AG04450 (cell line): Measurements from ENCODE around the gene CDC27. TPM values are rescaled to one million over a fixed set of nuclear protein-coding genes. Genes with fewer than 3 reads are reported as not detected.
"Not testable (repeated sequence)": the region's sequence is repeated elsewhere in the genome, so short reads cannot be mapped to it uniquely, and the experiment has no call there.

Source experiments
- CTCF ChIA-PET: fragments of 300-600, 350-600 bp; formaldehyde crosslinking; extraction: SDS; loops from one replicate; lab custom pipeline; 2022; ENCODE audit warnings: antibody characterized with exemption, inconsistent platforms; lab: Charles Lee
- POLR2A ChIA-PET: fragments of 350-600 bp; formaldehyde crosslinking; extraction: SDS; loops from one replicate; lab custom pipeline; 2021; ENCODE audit warnings: antibody characterized with exemption, inconsistent platforms; lab: Yijun Ruan, JAX
- DNase-seq: peaks from one replicate; pipeline ENCODE4 v3.0.0-alpha.2; 2011; ENCODE audit warnings: low read depth, low spot score
- H3K27ac ChIP-seq: one replicate; pipeline ENCODE4 v1.5.1; 2012; ENCODE audit warnings: low read depth, low read length, control low read depth
- H3K27me3 ChIP-seq: one replicate; pipeline ENCODE4 v1.6.0; 2012; ENCODE audit warnings: low read length; ENCODE audit not compliant: control insufficient read depth, insufficient read depth
- H3K4me3 ChIP-seq: 2 replicates; pipeline ENCODE4 v1.5.1; 2011; ENCODE audit warnings: mild to moderate bottlenecking, low read depth, low read length, control low read depth
- H3K9me3 ChIP-seq: 2 replicates; pipeline ENCODE4 v1.5.1; 2012; ENCODE audit warnings: low read length; ENCODE audit not compliant: control insufficient read depth, insufficient read depth
- polyA plus RNA-seq: library from polyadenylated mRNA; depleted of rRNA; stranded (reverse); fragments of >200 nt; gene quantifications from 2 replicates; pipeline ENCODE4 v1.2.3, GENCODE V29; 2011
- TF ChIP-seq, protein P1 (sequence below): IDR thresholded peaks from 2 replicates; pipeline ENCODE4 v1.5.1; 2011; ENCODE audit warnings: low read depth, low read length, control low read depth, inconsistent platforms

CDC27 gene
- polyA plus RNA-seq, 1 experiment: 120 TPM

DNA sequence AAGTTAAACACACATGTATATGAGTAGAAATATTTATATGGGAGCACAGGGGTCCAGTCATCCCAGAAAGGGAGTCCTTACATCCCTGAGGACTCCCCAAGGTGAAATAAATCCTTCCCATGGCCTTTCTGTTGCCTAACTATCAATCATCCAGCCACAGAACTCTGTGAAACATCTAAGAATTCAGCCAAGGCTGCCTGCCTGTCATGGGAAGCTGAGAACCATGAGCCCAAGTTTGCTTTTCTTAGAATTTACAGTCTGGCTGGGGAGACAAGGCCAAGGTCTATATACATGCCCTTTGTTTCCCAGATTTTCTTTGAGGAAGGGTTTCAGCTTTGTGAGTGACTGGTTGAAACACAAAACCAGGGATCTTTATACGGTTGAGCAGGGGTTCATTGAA is 35.9 kb upstream of the CDC27 start:
- ChIA-PET CTCF (interaction anchor here (0.7 to 1.1 kb wide), 3 partner anchors 63 to 391 kb away, joined by 4 to 6 read pairs (median 6); no protein-coding TSS in a partner anchor), POLR2A (no interaction called here)
- no peaks in the 10 kb centered on the region for H3K9me3 ChIP-seq
- no peak overlapping the region for H3K4me3 ChIP-seq
- no peaks in the 10 kb centered on the region for H3K27me3 ChIP-seq
- DNase-seq: no peak
- TF ChIP-seq, protein P1, sequence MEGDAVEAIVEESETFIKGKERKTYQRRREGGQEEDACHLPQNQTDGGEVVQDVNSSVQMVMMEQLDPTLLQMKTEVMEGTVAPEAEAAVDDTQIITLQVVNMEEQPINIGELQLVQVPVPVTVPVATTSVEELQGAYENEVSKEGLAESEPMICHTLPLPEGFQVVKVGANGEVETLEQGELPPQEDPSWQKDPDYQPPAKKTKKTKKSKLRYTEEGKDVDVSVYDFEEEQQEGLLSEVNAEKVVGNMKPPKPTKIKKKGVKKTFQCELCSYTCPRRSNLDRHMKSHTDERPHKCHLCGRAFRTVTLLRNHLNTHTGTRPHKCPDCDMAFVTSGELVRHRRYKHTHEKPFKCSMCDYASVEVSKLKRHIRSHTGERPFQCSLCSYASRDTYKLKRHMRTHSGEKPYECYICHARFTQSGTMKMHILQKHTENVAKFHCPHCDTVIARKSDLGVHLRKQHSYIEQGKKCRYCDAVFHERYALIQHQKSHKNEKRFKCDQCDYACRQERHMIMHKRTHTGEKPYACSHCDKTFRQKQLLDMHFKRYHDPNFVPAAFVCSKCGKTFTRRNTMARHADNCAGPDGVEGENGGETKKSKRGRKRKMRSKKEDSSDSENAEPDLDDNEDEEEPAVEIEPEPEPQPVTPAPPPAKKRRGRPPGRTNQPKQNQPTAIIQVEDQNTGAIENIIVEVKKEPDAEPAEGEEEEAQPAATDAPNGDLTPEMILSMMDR: no peak
- peak overlapping the region; percentile 79 for H3K27ac ChIP-seq

DNA sequence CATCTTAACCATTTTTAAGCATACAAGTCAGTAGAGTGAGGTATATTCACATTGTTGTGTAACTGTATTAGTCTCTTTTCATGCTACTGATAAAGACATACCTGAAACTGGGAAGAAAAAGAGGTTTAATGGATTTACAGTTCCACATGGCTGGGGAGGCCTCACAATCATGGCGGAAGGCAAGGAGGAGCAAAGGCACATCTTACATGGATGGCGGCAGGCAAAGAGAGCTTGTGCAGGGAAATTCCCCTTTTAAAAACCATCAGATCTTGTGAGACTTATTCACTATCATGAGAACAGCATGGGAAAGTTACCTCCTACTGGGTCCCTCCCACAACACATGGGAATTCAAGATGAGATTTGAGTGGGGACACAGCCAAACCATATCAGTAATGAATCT is 35.0 kb upstream of the CDC27 start:
- H3K27me3 ChIP-seq, H3K9me3 ChIP-seq, H3K4me3 ChIP-seq, POLR2A ChIA-PET, DNase-seq, H3K27ac ChIP-seq, CTCF ChIA-PET: not testable (repeated sequence)

DNA sequence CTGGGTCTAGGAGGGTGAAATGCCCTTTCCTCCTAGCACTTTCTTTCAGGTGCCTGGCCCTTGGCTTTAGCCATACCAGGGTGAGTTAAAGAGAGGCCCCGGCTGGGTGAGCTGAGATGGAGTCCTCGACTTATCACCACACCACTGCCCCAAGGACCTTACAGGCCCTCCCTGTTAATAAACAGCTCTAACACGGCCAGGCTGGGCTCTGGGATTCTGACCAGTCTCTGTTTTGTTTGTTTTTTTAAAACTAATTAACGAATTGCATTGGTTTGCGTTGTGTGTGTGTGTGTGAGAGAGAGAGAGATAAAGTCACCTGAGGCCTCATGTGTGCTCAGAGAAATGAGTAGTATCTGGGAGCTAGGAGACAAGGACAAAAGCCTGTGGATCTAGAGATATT is 34.4 kb upstream of the CDC27 start:
- Histone ChIP-seq H3K4me3 (no peak overlapping the region), H3K9me3 (no peaks in the 10 kb centered on the region), H3K27me3 (no peaks in the 10 kb centered on the region), H3K27ac (no peak overlapping the region)
- CTCF ChIA-PET: no interaction called here
- POLR2A ChIA-PET: no interaction called here
- TF ChIP-seq, protein P1: no peak
- no peak for DNase-seq

DNA sequence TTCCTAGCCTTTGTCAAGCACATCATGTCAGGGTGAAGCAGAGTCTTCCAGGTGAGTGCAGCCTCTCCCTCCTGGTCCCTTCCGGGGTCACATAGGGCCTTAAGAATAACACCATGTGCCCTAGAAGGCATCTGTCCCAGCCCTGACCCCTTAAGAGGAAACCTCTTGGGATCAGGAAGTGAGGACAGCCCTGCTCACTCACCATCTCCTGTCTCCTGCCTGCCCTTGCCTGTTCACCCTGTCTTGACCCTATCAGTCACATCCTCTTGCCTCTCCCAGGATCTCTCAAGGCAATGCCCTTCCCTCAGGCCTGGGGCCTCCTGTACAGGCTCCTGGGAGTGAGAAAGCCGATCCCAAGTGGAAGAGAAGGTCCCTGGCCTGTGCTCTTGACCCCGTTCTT is 33.9 kb upstream of the CDC27 start:
- DNase-seq: no peak
- no peak overlapping the region for H3K27ac ChIP-seq
- CTCF ChIA-PET: no interaction called here

DNA sequence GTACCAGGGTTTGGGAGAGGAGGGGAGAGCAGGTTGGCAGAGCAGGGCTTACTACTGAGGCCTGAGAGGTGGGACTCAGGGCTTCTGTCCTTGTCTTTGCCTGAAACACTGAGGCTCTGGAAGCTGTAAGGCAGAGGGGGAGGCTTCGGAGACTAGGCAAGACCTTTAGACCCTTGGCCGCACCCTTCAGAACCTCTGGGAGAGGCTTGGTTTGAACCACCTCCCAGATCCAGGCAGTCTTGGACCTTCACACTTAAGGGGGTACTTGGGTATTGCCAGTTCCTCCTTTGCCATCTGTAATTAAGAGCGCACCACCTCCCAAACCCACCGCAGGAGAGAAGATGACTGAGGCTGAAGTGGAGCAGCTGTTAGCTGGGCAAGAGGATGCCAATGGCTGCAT is 33.0 kb upstream of the CDC27 start:
- Histone ChIP-seq H3K27ac (no peak overlapping the region), H3K9me3 (no peaks in the 10 kb centered on the region), H3K27me3 (no peaks in the 10 kb centered on the region), H3K4me3 (no peak overlapping the region)
- DNase-seq: no peak
- ChIA-PET POLR2A (no interaction called here), CTCF (no interaction called here)
- TF ChIP-seq, protein P1: no peak

More for the DNA sequence above, 33.9 kb upstream of the CDC27 start:
- TF ChIP-seq, protein P1: no peak
- POLR2A ChIA-PET: no interaction called here
- no peak overlapping the region for H3K4me3 ChIP-seq
- no peaks in the 10 kb centered on the region for H3K9me3 ChIP-seq
- no peaks in the 10 kb centered on the region for H3K27me3 ChIP-seq

- Histone ChIP-seq H3K9me3 (no peaks in the 10 kb centered on the region), H3K27me3 (no peaks in the 10 kb centered on the region), H3K4me3 (no peak overlapping the region), H3K27ac (no peak overlapping the region)
- POLR2A ChIA-PET: no interaction called here
- DNase-seq: no peak
- TF ChIP-seq, protein P1: no peak
- CTCF ChIA-PET: interaction anchor here (1.2 kb wide), 1 partner anchor 8 kb away, joined by 4 read pairs; no protein-coding TSS in a partner anchor
These were observed 32.1 kb upstream of the CDC27 start for GRCh38 chr17:47221154-47221553.
